Measurements from ENCODE around the gene MARK4.
"Not testable (repeated sequence)": the region's sequence is repeated elsewhere in the genome, so short reads cannot be mapped to it uniquely, and the experiment has no call there.

Gene MARK4

DNA sequence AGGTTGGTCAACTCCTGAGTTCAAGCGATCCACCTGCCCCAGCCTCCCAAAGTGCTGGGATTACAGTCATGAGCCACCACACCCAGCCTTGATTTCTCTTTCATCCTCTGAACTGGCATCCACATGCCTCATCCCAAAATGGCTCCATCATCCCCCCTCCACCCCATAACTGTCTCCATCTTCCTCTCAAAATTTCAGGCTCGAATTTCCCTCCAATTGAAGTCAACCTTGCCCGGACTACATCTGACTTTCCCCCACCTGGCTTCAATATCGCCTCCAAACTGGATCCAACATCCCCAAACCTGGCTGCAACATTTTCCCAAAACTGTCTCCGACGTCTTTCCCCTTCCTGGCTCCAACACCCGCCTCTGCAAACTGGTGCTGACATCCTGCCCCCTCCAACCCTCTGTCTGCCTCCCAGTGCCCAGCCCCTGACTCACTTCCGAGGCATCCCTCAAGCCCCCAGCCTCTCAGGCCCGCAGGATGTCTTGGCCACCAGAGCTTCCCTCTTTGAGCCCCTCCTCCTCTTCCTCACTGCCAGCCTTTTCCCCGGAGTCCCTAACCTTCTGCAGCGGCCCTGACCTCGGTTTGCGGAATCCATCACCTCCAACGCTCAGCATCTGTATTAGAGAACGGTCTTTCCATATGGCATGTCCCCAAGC, 6.8 kb upstream of the MARK4 start:
- no peak for DNase-seq (ENCODE audit: low spot score)

DNA sequence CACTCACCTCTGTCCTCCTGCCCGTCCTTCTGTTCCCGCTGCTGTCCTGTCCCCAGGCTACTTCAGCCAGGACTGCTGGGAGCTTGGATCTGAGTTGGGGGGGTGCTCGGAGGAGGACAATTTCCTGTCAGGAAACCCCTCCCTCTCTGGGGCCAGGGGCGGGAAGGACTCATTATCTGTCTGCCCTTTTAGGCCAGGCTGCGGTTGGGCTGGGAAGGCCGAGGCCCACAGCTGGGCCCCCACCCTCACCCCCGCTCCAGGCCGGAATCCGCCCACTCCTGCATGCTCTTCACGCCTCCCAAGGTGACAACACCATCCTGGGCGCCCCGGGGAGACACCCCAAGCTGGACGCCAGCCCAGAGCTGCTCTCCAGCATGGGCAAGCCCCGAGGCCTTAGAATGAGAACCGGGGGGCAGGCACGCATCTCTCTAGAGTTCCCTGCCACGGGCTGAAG, 5.7 kb upstream of the MARK4 start, which contains the start of gene EXOC3L2:
EXOC3L2 (minus strand) TSS at position 74 of the 454 bp plus-strand sequence. CDS start 6,362 bp downstream, outside the sequence.
- no peak for DNase-seq (ENCODE audit: low spot score)

DNA sequence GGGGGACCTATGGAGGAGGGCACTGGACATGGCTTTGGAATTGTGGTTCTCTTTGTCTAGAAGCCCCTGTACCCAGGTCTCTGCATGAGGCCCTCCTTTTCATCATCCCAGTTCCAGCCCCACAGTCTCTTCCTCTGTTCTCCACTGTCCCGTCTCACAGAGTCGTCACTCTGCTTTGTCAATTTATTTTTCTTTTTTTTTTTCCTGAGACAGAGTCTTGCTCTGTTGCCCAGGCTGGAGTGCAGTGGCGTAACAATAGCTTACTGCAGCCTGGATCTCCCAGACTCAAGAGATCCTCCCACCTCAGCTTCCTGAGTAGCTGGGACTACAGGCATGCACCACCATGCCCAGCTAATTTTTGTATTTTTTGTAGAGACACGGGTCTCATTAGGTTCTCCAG, 5.2 kb upstream of the MARK4 start:
- no peak for DNase-seq (ENCODE audit: low spot score)

DNA sequence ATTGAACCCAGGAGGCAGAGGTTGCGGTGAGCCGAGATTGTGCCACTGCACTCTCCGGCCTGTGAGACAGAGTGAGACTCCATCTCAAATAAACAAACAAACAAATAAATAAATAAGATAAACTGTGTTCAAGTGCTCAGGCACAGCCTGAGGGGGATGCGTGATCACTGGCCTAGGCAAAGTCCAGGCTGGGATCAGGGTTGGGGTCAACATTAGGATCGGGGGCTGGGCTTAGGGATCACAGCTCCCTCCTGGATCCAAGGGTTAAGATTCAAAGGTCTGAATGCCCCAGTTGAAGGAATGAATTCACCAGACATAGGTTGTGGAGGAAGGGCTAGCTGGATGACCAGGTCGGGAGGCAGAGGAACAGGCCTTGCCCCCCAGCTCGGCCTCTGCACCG, 3.9 kb upstream of the MARK4 start:
- DNase-seq (ENCODE audit: low spot score): no peak

DNA sequence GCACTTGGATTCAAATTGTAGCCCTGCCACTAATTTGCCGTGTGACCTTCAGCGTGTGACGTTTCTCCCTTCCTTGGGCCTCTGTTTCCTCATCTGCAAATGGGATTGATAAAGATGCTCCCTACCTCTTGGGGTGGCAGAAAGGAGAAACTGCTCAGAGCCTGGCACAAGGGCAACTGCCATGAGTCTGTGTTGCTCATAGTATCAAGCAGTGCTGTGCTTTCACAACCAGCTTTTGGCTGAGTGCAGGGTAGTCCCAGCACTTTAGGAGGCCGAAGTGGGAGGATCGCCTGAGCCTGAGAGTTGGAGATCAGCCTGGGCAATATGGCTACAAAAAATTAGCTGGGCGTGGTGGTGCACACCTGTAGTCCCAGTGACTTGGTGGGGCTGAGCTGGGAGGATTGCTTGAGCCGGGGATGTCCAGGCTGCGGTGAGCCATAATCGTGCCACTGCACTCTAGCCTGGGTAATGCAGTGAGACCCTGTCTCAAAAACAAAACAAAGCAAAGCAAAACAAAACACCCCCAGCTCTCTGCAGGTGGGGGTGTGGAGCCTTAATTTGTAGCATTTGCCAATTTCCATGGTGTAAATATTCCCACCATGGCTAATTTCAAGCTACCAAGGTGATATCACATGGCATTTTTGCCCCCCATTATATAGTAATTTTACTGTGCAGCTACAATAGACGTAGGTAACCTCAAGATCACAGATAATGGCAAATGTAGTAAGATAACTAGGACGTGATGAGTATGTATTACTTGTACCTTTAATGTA, 1.6 kb upstream of the MARK4 start:
- no peak for DNase-seq (ENCODE audit: low spot score)

DNA sequence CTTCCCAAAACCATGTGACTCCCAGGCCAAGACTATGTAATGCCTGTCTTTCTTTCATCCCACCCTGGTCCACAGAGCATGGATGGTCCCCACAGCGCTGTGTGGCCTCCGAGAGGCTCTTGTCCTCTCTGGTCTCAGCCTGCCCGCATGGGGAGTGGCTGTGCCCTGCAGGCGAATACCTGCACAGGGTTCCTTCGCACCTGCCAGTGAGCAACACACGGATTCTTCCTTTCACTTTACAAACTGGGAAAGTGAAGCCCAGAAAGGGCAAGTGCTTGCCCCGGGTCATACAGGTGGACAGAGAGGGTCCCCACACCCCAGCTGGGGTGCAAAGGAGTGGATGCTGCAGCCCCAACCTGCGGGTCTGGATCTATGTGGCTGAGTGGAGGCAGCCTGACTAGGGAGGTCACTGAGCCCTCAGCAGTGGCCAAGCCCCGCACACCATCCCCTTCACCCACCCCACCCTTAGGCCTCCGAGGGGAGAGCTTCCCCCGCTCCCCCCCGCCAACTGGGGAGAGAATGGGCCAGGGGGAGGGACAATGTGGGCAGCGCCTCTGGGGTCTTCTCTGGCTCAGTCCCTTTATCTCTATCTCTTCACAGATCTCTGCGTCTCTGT, 747 bp upstream of the MARK4 start:
- DNase-seq (ENCODE audit: low spot score): no peak

DNA sequence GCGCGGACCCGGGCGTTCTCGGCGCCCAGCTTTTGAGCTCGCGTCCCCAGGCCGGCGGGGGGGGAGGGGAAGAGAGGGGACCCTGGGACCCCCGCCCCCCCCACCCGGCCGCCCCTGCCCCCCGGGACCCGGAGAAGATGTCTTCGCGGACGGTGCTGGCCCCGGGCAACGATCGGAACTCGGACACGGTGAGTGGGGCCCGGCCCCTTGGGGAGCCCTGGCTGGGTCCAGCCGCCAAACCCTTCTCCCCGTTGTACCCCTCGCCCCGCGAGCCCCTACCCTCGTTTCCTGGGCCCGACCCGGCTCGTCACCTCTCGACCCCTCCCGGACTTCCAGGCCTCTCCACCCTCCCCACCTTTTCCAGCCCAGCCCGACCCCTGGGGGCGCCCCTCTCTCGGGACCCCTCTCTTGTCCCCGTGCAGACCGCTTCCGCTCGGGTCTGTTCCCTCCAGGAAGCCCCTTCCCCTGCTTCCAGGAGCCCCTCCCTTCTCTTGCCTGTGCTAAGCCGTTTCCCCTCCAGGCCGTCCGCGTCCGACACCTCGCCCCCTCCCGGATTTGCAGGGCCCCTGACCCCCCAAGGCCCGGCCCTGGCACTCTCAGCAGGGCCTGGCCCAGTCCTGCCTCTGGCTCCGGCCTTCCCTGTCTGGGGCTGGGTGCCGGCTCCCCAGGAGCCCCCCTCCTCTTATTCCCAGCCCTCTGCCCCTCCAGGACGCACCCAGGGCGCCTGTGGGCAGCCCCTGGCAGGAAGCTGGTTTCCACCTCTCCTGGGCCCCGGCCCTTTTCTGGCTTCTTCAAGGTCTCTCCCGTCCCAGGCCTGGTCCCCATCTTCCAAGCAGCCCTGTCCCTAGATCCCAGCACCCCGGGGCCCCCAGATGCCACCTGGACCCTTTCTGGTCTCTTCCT, 632 bp downstream of the MARK4 start:
- no peak for DNase-seq (ENCODE audit: low spot score)

DNA sequence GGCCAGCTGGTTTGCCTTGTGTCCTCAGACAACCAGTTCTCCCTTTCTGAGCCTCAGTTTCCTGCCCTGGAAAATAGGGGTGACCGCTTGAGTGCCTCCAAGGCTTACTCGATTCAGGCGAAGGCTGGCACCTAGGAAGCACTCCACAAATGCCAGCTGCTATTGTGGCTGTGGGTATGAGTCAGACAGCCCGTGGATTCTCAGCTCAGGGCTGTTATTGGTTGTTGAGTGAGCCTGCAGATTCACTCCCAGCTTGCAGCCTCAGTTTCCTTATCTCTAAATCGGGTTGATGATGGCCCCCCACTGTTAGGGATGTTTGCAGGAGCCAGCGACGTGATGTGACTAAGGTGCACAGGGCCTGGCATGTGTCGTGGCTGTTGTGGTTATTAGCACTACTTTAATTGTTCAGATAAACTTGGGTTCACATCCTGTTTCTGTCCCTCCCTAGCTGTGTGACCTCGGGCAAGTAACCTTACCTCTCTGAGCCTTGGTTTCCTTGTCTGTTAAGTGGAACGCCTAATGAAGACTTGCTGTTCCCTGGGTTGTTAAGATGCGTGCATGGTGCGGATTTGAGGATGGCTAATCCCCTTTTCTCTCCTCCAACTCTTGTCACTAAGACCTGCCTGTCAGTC, 2.4 kb downstream of the MARK4 start:
- no peak for DNase-seq (ENCODE audit: low spot score)

DNA sequence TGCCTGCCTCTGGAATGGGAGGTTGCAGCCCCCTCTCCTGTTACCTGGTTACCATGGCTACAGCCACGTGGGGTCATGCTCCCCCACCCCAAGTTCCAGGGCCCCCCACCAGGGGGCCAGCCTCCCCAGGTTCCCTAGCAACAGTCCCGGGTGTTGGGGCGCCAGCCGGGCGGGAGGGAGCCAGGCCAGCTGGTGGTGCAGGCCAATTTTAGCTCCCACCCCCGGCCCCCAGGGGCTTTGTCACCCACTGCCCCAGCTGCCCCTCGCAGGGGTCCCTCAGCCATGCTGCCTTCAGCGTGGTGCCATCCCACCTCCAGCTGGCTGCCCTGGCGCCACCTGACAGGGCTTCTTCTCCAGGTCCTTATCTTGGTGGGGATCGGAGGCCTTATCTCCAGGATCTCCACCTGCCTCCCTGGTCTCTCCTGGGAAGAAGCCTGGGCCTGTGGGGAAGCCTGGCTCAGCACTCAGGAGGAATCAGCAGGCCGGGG, 3.0 kb downstream of the MARK4 start:
- DNase-seq (ENCODE audit: low spot score): no peak

DNA sequence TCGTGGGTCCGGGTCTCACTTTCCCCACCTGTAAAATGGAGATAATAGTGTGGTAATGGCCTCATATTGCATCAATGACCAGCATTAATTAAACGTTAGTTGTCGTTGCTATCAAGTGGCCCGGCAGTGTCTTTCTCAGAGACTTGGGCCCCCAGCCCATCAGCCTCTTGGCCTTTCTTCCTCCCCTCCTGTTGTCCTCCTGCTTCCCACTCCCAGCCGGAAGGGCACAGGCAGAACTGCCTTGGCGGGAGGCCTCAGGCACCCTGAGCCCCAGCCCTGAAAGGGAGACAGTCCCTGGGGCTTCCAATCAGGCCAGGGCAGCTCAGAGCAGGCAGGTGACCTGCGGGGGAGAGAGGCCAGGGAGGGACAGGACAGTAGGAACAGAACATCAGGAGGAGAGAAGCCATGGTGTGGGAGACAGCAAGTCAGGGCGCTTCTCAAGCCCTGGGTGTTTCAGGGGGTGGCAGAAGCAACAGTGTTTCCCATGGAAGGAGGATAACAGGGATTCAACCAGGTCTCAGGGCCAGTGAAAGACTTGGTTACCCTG, 4.6 kb downstream of the MARK4 start:
- DNase-seq (ENCODE audit: low spot score): no peak

DNA sequence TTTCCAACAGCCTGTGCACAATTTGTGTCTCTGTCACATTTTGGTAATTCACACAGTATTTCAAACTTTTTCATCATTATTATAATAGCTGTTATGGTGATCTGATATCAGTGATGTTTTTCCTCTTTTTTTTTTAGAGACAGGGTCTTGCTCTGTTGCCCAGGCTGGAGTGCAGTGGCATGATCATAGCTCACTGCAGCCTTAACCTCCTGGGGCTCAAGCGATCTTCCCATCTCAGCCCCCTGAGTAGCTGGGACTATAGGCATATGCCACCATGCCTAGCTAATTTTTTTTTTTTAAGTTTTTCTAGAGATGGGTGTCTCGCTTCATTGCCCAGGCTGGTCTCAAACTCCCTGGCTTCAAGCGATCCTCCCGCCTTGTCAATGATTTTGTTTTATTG, 5.8 kb downstream of the MARK4 start:
- no peak for DNase-seq (ENCODE audit: low spot score)

DNA sequence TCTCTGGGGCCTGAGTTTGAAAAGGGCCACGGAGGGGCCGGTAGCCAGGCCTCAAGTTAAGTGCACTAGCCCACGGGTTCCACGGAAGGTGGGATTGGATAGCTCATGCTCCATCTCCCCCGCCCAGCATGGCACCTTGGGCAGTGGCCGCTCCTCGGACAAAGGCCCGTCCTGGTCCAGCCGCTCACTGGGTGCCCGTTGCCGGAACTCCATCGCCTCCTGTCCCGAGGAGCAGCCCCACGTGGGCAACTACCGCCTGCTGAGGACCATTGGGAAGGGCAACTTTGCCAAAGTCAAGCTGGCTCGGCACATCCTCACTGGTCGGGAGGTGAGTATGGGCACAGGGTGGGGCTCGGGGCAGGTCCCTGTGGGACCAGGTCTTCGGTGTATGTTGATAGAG, 7.8 kb downstream of the MARK4 start:
- DNase-seq (ENCODE audit: low spot score): no peak

DNA sequence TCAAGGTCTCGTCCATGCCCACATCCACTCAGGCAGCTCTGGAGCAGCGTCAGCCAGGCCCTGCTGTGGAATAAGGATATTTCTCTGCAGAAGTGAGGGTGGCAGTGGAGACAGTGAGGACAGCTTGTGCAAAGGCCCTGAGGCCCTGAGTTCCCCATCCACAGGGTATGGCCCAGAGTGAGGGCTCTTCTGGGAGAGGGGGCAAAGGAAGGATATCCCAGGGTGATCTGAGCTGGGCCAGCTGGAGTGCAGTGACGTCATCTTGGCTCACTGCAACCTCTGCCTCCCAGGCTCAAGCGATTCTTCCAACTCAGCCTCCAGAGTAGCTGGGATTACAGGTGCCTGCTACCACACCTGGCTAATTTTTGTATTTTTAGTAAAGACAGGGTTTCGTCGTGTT, 11.5 kb downstream of the MARK4 start:
- no peak for DNase-seq (ENCODE audit: low spot score)

DNA sequence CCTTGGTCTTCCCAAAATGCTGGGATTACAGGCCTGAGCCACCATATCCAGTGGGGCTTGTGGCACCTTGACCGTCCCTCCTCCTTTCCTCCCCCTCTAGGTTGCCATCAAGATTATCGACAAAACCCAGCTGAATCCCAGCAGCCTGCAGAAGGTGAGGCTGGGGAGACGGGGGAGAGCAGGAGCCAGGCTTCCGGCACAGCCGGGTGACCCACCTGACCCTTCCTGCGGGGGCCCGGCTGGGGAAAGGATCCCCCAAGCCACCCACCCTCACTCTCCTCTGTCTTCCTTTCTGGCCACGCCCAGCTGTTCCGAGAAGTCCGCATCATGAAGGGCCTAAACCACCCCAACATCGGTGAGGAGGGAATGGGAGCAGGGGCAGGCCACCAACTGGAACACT, 11.9 kb downstream of the MARK4 start:
- DNase-seq (ENCODE audit: low spot score): no peak

DNA sequence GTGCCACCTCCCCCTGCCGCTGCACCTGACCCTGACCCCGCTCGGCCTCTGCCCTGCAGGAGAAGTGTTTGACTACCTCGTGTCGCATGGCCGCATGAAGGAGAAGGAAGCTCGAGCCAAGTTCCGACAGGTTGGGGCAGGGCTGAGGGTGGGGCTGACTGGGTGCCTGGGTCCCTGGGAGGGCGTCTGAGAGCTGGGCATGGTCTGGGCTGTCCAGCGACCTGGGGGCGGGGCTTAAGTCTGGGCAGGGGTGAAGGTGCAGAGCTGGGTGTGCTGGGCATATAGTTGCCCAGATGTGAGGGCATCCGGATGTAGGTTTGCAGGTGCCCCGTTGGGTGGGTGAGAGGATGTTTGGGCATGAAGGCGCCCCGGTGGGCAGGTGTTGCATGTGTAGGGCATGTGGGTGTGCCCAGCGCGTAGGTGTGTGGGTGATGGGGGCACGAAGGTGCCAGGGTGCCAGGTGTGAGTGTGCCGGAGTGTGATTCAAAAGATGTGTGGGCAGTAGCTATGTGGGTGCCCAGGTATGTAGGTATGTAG, 13.8 kb downstream of the MARK4 start:
- no peak for DNase-seq (ENCODE audit: low spot score)

DNA sequence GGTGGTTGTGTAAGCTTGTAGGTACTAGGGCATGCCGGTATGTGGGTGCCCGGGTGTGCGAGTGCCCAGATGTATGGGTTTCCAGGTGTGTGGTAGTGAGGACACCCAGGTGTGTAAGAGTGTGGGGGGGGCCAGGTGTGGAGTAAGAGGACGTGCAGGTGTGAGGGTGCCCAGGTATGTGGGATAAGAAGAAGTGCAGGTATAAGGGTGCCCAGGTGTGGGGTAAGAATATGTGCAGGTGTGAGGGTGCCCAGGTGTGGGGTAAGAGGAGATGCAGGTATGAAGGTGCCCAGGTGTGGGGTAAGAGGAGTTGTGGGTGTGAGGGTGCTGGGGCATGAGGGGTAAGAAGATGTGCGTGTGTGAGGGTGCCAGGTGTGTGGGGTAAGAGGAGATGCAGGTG, 14.3 kb downstream of the MARK4 start:
- no peak for DNase-seq (ENCODE audit: low spot score)

DNA sequence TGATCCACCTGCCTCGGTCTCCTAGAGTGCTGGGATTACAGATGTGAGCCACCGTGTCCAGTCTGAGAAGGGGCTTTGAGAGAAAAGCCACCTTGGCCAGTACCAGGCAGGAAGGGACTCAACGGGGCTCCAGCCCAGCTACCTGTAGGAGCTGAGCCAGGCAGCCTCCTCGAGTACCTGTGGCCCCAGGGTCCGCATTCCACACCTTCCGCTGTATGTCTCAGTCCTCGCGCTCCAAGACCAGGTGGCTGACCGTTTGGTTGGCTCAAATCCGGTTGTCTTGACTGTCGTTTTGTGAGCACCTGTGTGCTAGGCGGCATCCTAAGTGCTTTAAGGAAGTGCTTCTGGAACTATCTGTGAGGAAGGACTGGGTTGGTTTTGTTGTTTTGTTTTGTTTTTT, 16.2 kb downstream of the MARK4 start:
- no peak for DNase-seq (ENCODE audit: low spot score)

DNA sequence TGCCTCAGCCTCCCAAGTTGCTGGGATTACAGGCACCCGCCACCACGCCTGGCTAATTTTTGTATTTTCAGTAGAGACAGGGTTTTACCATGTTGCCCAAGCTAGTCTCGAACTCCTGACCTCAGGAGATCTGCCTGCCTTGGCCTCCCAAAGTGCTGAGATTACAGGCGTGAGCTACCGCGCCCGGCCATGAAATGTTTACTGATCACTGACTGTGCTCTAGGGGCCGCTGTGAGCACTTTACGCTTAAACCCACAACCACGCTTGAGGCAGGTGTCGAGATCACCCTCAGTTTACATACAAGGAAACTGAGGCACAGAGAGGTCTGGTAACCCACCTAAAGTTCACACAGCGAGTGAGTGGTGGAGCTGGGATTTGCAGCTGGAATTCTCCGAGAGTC, 18.9 kb downstream of the MARK4 start:
- DNase-seq (ENCODE audit: low spot score): not testable (repeated sequence)

DNA sequence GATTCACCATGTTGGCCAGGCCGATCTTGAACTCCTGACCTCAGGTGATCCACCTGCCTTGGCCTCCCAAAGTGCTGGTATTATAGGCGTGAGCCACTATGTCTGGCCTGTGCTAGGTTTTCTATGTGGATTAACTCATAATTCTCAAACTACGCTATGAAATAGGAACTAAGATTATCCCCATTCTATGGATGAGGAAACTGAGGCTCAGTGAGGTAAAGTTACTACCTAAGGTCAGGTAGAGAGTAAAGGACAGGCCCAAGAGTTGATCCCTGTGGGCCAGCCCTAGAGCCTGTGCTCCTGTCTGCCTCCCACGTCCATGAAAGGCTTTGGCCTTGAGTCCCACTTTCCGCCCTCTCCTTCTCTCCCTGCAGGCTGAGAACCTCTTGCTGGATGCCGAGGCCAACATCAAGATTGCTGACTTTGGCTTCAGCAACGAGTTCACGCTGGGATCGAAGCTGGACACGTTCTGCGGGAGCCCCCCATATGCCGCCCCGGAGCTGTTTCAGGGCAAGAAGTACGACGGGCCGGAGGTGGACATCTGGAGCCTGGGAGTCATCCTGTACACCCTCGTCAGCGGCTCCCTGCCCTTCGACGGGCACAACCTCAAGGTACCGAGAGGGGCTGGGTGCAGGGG, 20.1 kb downstream of the MARK4 start:
- no peak for DNase-seq (ENCODE audit: low spot score)

DNA sequence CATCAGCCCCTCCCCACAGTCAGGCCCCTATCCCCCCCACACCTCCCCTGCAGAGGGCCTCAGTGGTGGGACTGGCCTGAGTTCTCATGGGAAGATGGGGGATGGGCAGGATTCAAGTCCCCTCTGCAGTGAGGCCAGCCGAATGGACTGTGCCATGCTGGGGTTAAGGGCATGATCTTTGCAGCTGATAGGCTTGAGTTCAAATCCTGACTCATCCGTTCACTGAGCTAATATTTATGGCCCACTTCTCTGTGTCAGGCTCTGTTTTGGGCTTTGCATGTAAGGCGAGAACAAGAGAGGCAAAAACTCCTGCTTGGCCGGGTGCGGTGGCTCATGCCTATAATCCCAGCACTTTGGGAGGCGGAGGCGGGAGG, 20.7 kb downstream of the MARK4 start:
- DNase-seq (ENCODE audit: low spot score): no peak

DNA sequence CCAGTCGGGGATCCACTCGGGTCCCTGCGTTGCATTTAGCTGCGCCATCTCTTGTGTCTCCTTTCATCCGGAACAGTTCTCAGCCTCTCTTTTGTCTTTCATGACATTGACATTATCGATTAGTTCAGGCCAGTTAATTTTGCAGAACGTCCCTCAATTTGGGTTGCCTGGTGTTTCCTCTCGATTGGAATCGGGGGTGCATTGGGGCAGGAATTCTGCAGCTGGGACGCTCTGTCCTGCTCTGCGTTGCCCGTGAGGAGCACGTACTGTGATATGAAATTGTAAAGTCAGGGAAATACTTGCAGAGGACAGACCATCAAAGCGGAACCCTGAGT, 22.4 kb downstream of the MARK4 start:
- no peak for DNase-seq (ENCODE audit: low spot score)

Measured in HuH-7.5 (cell line).